Right lobe of liver (tissue), 4 donors: ENCODE data around the gene MYO5C.

Source experiments
- POLR2A ChIP-seq: fragments of 450-650 bp; IDR thresholded peaks from one replicate; pipeline ENCODE4 v1.6.1; 2017; ENCODE audit warnings: antibody characterized with exemption, mild to moderate bottlenecking
- TF ChIP-seq, protein P1 (sequence below), 4 donors: fragments of 200-600 bp in 3 of 4; fragments of 450-650 bp in 1 of 4; IDR thresholded peaks; one replicate each; pipeline versions ENCODE4 v1.5.1 to v1.8.0; 2016 to 2022; ENCODE audit warnings: antibody characterized with exemption in 4 of 4, mild to moderate bottlenecking in 2 of 4
- donor health status: DM: no; HTN: no; CAD: no.
- donor health status: DM: no; HTN: no; CAD: no.
- donor health status: DM: no; HTN: yes; CAD: no.

DNA sequence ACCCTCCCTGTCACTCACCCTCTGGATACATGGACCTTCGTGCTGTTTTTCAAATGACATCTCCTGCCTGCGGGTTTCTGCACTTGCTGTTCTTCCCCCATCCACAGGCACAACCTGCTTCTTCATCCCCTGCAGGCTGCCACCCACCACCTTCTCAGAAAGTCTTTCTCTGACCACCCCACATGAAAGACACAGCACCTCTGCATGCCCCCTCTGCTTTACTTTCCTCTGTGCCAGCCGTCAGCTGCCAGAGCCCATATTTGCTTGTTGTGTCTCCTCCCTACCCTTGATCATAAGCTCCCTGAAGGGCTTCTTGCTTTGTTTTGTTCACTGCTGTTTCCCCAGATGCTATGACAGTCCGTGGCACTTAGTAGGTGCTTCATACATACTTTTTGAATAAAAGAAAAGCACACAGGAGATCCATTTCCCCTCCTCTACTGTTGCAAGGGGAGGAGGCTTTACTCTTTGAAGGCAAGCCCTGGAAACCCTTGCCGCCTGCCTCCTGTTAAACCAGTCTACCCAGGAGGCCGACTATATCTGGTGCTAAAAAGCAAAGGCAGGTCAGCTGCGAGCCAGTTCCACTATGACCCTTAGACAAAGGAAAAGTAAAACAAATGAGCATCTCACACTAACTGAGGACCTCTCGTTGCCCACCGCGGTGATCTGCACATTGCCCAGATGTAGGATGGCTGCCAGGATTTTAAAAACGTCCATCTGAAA, 31.9 kb downstream of the MYO5C start:
- TF ChIP-seq, protein P1, sequence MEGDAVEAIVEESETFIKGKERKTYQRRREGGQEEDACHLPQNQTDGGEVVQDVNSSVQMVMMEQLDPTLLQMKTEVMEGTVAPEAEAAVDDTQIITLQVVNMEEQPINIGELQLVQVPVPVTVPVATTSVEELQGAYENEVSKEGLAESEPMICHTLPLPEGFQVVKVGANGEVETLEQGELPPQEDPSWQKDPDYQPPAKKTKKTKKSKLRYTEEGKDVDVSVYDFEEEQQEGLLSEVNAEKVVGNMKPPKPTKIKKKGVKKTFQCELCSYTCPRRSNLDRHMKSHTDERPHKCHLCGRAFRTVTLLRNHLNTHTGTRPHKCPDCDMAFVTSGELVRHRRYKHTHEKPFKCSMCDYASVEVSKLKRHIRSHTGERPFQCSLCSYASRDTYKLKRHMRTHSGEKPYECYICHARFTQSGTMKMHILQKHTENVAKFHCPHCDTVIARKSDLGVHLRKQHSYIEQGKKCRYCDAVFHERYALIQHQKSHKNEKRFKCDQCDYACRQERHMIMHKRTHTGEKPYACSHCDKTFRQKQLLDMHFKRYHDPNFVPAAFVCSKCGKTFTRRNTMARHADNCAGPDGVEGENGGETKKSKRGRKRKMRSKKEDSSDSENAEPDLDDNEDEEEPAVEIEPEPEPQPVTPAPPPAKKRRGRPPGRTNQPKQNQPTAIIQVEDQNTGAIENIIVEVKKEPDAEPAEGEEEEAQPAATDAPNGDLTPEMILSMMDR (IDR thresholded peaks at IDR 0.05): no peak
- TF ChIP-seq POLR2A: no peak
